Activated T-cell treated with anti-CD3 and anti-CD28 coated beads for 48 hours (primary cell): ENCODE measurements around the gene MANBA.

Experiments
- DNase-seq: peaks from one replicate; pipeline ENCODE4 v3.0.0-alpha.2; 2020; ENCODE audit warnings: low read depth

MANBA gene

GRCh38 chr4:102760645-102761295 is at the start of gene MANBA:
TSS of gene MANBA (minus strand) at chr4:102760968. CDS start at chr4:102760894, 74 bp downstream.
- peak; percentile 83 for DNase-seq

- no peak for DNase-seq
These were observed 48.9 kb upstream of the MANBA start for GRCh38 chr4:102809691-102810090.

- no peak for DNase-seq
These were observed 48.4 kb upstream of the MANBA start for GRCh38 chr4:102809190-102809589.

GRCh38 chr4:102808009-102808408 is 47.2 kb upstream of the MANBA start:
- DNase-seq: no peak

GRCh38 chr4:102807345-102807744 is 46.6 kb upstream of the MANBA start:
- DNase-seq: no peak

- DNase-seq: no peak
These were observed 39.0 kb upstream of the MANBA start for GRCh38 chr4:102799816-102800215.

GRCh38 chr4:102794999-102795398 is 34.2 kb upstream of the MANBA start:
- DNase-seq: no peak

GRCh38 chr4:102792361-102792936 is 31.7 kb upstream of the MANBA start:
- DNase-seq: no peak

GRCh38 chr4:102791318-102791835 is 30.6 kb upstream of the MANBA start:
- no peak for DNase-seq

GRCh38 chr4:102789317-102789717 is 28.5 kb upstream of the MANBA start:
- no peak for DNase-seq

- DNase-seq: no peak
These were observed 27.2 kb upstream of the MANBA start for GRCh38 chr4:102787944-102788343.

- no peak for DNase-seq
These were observed 26.5 kb upstream of the MANBA start for GRCh38 chr4:102787096-102787881.

GRCh38 chr4:102786279-102786678 is 25.5 kb upstream of the MANBA start:
- no peak for DNase-seq

- no peak for DNase-seq
These were observed 22.2 kb upstream of the MANBA start for GRCh38 chr4:102783006-102783405.

- no peak for DNase-seq
These were observed 20.8 kb upstream of the MANBA start for GRCh38 chr4:102781570-102781969.

GRCh38 chr4:102780476-102781144 is 19.8 kb upstream of the MANBA start:
- DNase-seq: no peak

- no peak for DNase-seq
These were observed 18.4 kb upstream of the MANBA start for GRCh38 chr4:102779204-102779603.

GRCh38 chr4:102778720-102779119 is 18.0 kb upstream of the MANBA start:
- no peak for DNase-seq

- DNase-seq: no peak
These were observed 15.0 kb upstream of the MANBA start for GRCh38 chr4:102775805-102776204.

GRCh38 chr4:102774254-102774653 is 13.5 kb upstream of the MANBA start:
- DNase-seq: no peak

GRCh38 chr4:102772738-102773340 is 12.1 kb upstream of the MANBA start:
- no peak for DNase-seq

GRCh38 chr4:102764901-102765300 is 4.1 kb upstream of the MANBA start:
- no peak for DNase-seq
